HG03103 (cell line): Measurements from ENCODE around the gene C1QTNF1.
"Not testable (repeated sequence)": the region's sequence is repeated elsewhere in the genome, so short reads cannot be mapped to it uniquely, and the experiment has no call there.

Source experiments
- ATAC-seq: cut with Tn5 transposase; IDR thresholded peaks from one replicate; pipeline ENCODE4 v1.9.1; 2021; ENCODE audit warnings: low read depth; ENCODE audit not compliant: unreplicated experiment

C1QTNF1 gene

DNA sequence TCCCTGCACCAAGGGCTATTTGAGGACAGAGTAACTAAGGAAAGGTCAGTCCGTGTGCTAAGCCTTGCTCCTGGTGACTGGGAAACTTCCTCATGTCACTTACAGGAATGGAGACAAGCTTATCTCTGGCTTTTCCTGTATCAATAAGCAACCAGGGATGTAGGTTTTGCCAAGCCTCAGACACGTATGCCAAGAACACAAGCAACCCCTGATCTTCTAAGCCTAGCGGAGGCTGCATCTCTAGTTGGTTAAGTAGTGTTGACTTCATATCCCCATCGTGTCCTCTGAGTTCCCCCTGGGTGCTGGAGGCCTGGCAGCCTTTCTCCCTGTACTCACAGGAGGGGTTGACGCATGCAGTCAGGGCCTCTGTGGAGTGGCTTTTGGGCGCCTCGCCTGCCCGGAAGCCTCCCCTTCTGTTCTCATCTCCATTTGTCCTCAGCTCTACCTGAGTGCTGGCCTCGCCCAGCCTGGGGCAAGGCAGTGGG, 1.4 kb upstream of the C1QTNF1 start:
- no peak for ATAC-seq

DNA sequence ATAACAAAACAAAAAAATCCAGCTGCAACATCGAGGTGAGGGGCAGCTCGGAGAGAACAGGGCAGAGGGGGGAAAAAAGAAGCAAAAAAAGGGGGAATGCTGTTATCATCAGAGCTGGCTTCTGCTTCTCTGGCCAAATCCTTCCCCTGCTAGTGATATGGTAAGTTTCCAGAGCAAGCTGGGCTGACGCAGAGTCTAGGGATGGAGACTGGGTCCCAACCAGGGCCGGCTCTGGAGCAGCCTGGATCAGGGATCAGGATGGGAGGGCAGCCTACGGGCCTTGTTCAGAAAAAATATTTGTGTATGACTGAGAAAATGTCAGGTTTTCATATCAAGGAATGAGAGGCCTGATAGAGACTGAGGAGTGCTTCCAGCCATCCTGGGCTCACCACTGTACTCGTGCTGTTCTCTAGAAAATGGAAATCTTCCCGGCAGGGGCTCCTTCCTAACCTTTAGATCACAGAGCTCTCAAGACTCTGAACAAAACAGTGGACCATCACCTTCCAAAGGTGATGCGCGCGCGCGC, 726 bp upstream of the C1QTNF1 start:
- ATAC-seq = no peak

DNA sequence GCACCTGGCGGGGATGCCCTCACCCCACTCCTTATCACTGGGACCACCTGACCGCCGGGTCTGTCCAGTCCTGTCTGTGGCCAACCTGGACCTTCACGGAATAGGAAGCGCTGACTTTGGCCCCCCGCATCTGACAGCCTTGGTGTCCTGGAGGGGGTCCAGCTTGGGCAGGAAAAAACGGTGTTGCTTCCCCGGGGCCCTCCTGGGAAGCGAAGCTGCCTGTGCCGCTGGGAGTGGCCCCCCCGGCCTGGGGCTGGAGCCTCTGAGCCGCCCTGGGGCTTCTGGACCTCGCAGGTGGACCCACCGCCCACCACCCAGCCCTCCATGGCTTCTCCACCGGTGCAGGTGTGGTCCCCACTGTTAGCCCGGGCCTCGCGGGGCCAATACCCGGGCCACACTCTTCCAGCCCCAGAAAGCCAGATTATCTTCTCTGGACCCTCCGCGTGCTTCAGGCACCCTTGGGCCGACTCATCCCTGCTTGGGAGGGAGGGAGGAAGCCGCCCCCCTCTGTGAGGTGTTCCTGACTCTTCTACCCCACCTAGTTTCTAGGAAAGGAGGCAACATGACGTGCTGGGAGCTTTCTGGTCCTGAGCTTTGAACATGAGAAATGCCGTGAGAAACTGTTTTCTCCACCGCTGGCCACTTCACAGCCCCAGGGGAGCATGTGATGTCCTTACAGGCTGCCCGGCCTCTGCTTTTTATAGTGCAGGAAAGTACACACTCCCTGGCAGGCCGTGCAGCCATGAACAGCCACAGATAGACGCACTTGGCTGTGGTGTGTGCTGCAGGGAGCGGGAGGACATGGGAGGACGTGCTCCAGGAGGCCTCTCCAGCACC, 1.1 kb downstream of the C1QTNF1 start:
- ATAC-seq = no peak

DNA sequence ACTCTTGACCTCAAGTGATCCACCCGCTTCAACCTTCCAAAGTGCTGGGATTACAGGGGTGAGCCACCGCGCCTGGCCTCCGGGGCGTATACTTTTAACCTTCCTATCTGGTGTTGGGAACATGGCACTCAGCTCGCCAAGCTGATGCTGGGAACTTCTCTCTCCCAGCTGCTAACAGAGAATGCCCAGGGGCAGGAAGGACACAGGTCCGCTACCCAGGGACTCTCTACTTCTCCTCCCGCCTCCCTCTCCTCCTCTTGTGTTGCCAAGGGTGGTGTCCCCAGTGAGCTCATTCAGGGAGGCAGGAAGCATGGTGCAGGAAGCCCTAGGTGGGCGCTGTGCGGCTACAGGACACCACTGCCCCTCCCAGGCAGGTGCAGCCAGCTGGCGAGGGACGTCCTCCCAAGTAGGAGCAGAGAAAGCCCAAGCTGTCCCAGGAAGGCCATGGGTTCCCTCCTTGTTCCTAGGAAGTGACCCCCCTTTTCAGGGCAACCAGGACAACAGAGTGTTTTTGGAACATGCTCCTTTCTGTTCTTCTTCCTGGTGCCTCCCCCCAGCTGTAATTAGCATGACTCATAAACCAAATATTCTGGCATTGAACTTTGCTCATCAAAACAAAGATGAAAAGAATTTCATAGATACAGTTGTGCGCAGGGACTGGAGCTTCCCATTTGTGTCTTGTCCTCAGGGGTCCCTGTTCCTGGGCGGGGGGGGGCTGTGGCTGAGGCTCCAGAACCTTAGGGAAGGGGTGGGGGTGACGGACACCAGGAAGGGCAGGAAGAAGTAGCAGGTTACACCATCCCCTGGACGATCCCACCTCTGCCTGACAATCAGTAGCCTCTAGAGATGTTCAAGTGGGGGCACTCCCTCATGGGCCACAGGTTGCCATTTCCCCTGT, 2.7 kb downstream of the C1QTNF1 start:
- ATAC-seq = no peak

DNA sequence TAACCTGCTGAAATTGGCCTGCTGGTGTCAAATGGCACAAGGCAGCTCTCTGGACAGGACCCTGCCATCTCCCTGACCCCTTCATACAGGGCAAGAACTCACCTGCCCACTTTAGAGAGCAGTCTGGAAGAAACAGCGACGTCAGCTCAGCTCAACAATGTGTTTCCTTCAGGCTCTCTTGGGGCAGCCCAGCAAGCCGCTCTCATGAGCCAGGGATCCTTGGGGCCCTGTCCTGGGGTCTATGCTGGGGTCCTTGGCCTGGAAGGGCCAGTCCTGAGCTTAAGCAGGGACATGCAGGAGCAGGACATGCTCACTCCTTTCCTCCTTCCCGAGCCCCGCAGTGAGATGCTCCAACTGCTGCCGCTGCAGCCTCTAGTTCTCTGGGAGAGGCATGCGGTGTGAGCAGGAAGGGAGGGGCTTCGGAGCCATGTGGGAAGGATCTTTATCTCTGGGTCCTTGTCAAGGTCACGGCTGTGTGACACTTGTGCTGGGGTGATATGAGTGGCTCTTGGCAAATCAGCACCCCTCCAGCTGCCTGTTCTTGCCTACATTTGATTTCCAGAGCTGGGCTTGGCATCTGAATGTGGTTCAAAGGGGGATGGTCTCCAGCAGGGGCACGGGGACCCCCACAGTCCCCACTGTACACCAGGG, 3.4 kb downstream of the C1QTNF1 start:
- ATAC-seq = no peak

DNA sequence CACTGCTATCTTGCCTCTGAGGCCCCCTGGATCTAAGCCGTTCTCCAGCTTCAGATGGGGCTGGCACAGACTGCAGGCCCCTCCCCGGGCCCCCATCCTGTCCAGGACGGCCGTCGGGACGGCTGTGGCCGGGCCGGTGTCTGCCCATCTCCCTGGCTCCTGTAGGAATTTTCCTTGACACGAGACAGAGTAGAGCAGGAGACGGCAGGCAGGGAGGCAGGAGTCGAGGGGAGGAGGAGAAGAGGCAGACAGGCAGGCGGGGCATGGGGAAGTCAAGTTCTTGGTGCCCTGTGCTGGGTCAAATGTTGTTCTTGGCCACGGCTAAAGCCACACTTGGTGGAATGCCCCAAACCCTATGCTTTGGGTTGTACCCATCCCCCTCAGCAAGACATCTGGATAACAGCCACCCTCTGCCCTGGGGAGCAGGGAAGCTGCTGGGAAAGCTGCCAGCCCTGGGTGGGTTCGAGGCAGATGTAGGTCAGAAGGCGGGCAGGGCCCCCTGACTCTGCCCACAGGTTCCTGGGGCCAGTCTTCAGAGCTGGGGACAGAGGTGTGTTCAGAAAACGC, 4.0 kb downstream of the C1QTNF1 start:
- ATAC-seq = no peak

DNA sequence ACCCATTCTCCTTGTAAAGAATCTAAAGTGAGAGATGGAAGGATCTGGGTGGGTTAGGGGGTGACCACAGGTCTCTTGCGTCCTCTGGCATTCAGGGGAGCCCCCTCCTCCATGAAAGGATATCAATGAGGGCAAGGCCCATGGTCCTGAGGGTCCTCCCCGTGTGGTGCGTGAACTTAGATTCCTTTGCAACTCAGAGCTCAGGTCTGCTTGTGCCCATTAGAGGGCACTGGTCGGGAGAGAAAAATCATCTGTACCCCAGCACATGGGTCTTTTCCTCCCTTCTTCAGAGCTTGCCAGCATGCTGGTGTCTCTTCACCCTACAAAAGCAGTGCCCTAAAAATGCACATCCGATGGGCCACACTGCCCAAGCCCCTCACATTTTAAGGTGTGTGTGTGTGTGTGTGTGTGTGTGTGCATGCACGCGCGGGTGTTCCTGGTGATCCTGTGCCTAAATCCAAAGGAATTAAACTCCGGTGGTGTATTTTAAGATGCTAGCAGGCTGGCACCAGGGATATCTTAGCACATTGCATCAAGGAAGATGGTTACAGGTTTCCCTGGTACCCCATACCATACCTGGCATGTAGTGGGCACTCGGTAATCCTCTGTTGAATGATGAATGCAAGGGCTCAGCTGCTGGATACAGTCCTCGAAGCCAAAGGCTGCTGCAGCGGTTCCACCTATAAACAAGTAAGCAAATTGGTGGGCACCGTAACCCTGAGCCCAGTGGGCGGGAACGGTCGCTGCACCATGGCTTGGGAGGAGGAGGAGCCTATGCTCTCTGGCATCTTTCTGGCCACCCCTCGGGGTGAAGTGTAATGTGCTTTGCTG, 4.7 kb downstream of the C1QTNF1 start:
- ATAC-seq = no peak

DNA sequence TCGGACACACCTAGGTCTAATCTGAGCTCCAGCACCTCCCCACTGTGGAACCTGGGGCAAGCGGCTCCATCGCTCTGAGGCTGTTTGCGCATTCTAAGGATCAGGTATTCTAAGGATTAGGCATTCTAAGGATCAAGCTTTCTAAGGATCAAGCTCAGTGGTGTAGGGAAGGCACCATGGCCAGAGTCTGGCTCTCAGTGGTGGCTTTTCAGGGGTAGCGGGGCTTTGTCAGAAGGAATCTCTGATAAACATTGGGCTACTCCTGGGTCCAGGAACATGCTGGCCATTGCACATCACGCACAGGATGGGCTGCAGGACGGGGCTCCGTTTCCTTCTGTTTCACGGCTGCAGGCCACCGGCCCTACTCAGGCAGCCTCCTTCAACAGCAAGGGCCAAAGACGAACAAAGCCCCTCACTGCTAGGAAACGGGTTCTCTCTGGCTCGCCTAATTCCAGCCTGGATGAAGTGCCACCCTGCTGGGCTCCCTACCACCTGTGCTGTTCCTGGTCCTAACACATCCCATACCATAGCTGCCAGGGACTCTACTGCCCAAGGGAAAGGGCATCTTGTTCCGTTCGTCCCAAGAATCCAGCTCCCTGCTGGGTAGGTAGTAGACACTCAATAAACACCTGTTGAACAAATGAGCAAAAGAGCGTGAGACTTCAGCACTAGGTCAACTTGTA, 5.5 kb downstream of the C1QTNF1 start:
- no peak for ATAC-seq

DNA sequence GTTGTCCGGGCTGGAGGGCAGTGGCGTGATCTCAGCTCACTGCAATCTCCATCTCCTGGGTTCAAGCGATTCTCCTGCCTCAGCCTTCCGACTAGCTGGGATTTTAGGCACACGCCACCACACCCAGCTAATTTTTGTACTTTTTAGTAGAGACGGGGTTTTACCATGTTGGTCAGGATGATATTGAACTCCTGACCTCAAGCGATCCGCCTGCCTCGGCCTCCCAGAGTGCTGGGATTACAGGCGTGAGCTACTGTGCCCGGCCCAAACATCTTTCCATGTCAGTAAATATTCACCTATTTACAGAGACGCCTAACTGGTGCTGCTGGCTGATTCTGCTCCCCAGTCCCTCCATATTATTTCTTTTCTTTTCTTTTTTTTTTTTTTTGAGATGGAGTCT, 6.7 kb downstream of the C1QTNF1 start:
- ATAC-seq = not testable (repeated sequence)

DNA sequence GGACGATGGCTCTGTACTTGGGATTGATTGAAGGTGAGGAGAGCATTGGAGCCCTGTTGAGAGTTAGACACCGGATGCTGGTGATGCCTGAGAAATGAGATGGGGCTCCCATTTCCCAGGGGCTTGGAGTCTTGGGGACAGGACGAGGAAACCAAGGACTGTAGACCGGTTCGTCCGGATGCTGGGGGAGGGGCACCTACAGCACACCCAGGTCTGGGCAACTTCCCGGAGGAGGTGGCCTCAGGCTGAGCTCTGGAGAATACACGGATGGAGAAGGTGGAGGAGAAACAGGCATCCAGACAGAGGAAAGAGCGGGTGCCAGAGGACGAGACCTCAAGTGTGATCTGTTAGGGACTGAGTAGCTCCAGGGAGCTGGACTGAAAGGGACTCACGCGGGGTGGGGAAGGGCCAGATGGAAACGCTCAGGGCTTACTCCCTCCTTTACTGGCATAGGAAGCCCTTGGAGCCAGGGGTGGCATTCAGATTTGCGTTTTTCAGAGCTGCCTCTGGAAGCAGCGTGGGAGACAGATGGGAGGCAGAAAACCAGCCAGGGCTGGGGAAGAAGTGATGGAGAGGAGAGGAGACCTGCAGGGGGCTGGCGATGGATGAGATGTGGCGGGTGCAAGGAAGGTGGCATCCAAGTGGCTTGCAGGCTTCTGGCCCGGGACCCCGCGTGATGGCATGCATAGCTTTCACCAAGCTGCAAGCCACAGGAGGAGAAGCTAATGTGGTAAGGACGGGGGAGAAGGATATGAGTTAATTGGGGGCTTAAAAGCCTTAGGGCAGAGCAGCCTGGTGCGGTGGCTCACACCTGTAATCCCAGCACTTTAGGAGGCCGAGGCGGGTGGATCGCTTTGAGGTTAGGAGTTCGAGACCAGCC, 8.3 kb downstream of the C1QTNF1 start:
- ATAC-seq = no peak

DNA sequence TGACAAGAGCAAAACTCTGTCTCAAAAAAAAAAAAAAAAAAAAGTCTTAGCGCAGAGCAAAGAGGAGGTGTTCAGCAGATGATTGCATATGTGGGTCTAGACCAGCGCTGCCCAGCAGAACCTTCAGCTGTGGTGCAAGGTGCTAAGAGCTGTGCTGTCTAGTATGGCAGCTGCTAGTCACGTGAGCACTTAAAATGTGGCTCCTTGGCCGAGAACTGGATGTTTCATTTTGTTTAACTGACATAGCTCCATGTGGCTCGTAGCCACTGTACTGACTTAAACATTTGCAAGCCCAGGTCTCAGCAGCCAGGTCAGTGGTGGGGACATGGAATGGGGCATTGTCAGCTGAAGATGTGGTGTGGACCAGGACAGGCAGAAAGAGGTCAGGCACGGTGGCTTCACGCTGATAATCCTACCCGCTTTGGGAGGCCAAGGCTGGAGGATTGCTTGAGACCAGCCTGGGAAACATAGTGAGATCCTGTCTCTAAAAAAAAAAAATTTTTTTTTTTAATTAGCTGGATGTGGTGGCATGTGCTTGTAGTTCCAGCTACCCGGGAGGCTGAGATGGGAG, 9.2 kb downstream of the C1QTNF1 start:
- no peak for ATAC-seq

DNA sequence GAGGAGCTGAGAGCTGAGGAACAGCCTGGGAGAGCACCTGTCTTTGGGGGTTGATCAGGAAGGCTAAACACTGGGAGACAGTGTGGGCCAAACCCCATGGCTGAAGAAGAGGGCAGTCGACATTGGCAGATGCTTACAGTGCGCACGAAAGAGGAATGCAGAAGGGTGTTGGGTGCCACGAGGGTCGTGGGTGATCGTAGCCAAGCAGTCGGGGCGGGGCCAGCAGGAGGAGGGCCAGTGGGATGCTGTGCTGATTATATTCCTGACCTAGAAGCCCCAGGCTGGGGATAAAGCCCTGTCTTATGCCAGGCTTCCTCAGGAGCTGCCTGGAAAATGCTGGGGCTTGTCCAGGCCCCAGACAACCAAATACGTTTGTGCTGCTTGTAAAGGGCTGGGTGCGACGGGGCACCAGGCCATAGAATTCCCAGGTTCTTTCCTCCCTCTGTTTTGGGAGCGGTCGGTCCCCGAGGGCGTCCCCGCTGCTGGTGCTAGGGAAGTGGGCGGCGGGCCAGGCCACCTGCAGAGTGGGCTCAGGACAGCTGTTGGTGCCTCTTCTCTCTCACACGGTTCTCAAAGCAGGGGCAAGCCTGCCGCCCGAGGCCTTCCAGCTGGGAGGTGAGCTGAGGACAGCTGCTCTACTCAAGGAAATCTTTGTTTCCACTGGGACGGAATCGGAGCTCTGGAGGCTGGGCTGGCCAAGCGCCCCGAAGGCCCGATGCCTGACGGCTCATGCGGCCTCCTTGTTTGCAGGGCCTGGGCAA, 10.0 kb downstream of the C1QTNF1 start:
- ATAC-seq = no peak

DNA sequence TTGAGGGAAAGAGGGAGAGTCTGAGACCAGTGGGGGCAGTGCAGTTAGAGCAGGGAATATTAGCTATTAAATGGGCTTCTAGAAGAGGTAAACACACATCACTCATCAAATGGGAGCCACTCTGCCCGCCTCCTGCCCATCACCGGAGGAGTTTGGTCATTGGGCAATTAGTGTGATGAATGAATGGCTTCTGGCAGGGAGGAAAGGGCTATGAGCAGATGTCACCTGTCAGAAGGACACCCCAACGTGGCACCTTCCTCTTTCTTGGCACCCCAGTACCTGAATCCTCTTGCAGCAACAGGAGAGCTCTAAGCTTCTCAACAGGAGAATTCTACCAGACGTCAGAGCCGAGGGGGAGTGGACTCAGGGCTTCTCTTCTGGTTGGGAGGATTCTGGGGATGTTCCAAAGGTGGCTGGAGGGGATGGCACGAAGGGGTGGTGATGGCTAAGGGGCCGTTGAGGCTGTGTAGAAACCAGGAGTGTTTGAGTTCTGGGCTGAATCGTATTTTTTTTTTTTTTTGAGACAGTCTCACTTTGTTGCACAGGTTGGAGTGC, 11.0 kb downstream of the C1QTNF1 start:
- ATAC-seq = no peak

DNA sequence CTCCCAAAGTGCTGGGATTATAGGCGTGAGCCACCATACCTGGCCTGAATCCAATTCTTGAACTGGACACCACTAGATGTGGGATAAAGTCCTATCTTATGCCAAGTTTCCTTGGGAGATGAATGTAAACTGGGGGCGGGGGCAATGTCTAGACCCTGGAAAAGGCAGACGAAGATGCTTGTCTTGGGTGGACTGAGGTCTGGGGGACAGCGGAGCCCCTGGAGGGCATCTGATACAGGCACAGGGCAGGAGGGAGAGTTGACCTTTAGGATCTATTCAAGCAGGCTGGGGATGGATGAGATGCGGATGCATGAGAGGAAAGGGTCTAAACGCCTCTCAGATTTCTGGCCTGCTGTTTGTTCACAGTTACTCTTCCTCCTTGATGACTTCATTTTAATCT, 11.7 kb downstream of the C1QTNF1 start:
- ATAC-seq = no peak

DNA sequence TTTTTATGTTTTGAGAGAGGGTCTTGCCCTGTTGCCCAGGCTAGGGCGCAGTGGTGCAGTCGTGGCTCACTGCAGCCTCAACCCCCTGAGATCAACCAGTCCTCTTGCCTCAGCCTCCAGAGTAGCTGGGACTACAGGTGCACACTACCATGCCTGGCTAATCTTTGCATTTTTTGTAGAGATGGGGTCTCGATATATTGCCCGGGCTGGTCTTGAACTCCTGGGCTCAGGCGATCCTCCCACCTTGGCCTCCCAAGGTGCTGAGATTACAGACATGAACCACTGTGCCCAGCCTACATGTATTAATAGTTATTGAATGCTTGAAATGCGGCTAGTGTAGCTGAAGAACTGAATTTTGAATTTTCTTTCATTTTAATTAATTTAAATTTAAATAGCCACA, 12.2 kb downstream of the C1QTNF1 start:
- ATAC-seq = no peak

DNA sequence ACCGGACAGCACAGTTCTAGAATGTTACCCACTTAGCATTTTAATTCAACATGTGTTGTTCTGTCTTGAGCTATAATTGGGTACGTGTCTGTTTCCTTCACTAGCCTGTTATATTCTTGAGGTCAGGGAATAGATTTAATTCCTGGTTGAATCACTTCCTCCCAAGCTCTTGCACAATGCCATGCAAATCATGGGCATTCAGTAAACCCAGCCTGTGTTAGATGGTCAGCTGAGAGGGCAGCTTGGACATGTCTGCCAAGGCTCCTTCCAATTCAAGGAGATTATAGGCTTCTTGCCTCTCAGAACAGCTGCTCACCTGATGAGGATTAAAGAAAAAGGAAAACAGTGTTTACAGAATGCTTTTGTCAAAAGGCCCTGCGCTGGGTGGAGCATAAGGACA, 12.6 kb downstream of the C1QTNF1 start:
- ATAC-seq = no peak
